Endothelial cell of umbilical vein (primary cell): Measurements from ENCODE around the gene FLACC1. TPM values are rescaled to one million over a fixed set of nuclear protein-coding genes. Genes with fewer than 3 reads are reported as not detected.

ENCODE experiments used
- BruUV-seq: library from RNA; stranded (reverse); fragments of 400-500 nt; replicated peaks from 2 replicates; lab custom pipeline; 2021; lab: Mats Ljungman, UMichigan
- CTCF ChIA-PET: fragments of 300-600, 350-600 bp; sonication (Branson Sonifier 250); formaldehyde crosslinking; loops from one replicate; lab custom pipeline; 2021; ENCODE audit warnings: antibody characterized with exemption, inconsistent platforms; lab: Charles Lee
- POLR2A ChIA-PET: fragments of 300-600, 350-600 bp; sonication (Branson Sonifier 250); formaldehyde crosslinking; loops from one replicate; lab custom pipeline; 2021; ENCODE audit warnings: antibody characterized with exemption, inconsistent platforms; lab: Charles Lee
- DNase-seq: peaks from one replicate; pipeline ENCODE4 v3.0.0-alpha.2; 2011; ENCODE audit warnings: low read depth, low spot score
- FAIRE-seq: peaks from 2 replicates; lab custom pipeline; 2011; peaks lifted over from hg19 to GRCh38; lab: Jason Lieb, UNC
- H2AFZ ChIP-seq: 2 replicates; pipeline ENCODE4 v1.6.0; 2012; ENCODE audit warnings: low read depth, low read length, control low read depth, inconsistent platforms
- H3K27ac ChIP-seq: 2 replicates; pipeline ENCODE4 v1.5.1; 2011; ENCODE audit warnings: low read depth, mild to moderate bottlenecking, control low read depth, low read length, moderate library complexity; ENCODE audit not compliant: insufficient read depth
- H3K27me3 ChIP-seq, 2 experiments: 2 replicates each; pipeline versions ENCODE4 v1.6.0 to v1.6.1; 2011; ENCODE audit warnings: low read length in 2 of 2, mixed read lengths in 1 of 2; ENCODE audit not compliant: control insufficient read depth in 2 of 2, insufficient read depth in 2 of 2
- H3K36me3 ChIP-seq, 2 experiments: 2 replicates in 1 of 2; 3 replicates in 1 of 2; pipeline ENCODE4 v1.5.1; 2011; ENCODE audit warnings: low read length in 2 of 2, mild to moderate bottlenecking in 1 of 2, moderate library complexity in 1 of 2; ENCODE audit not compliant: control insufficient read depth in 2 of 2, insufficient read depth in 2 of 2; ENCODE audit errors: extremely low read depth in 1 of 2
- H3K4me1 ChIP-seq: 3 replicates; pipeline ENCODE4 v1.5.1; 2011; ENCODE audit warnings: mild to moderate bottlenecking, low read length; ENCODE audit not compliant: control insufficient read depth, insufficient read depth; ENCODE audit errors: extremely low read depth
- H3K4me2 ChIP-seq: 2 replicates; pipeline ENCODE4 v1.6.1; 2011; ENCODE audit warnings: low read length, control low read depth, mixed read lengths; ENCODE audit not compliant: insufficient read depth
- H3K4me3 ChIP-seq, 3 experiments: fragments of 200-600 bp in 1 of 3; sonication (generic), shearing (Covaris generic) in 1 of 3; replicated peaks in 1 of 3; 2 replicates each; pipeline ENCODE4 v1.5.1; 2011 to 2016; ENCODE audit warnings: control low read depth in 3 of 3, low read length in 3 of 3, mild to moderate bottlenecking in 2 of 3, inconsistent platforms in 1 of 3, low read depth in 1 of 3, moderate library complexity in 1 of 3; ENCODE audit not compliant: insufficient read depth in 1 of 3
- H3K79me2 ChIP-seq: 2 replicates; pipeline ENCODE4 v1.6.0; 2012; ENCODE audit warnings: low read length, inconsistent platforms; ENCODE audit not compliant: control insufficient read depth, insufficient read depth
- H3K9ac ChIP-seq: replicated peaks from 2 replicates; pipeline ENCODE3; 2011; ENCODE audit warnings: low read length, control low read depth; ENCODE audit not compliant: insufficient read depth; ENCODE audit errors: extremely low read depth
- H3K9me1 ChIP-seq: replicated peaks from 3 replicates; pipeline ENCODE4 v1.6.0; 2011; ENCODE audit warnings: mild to moderate bottlenecking, low read length; ENCODE audit not compliant: control insufficient read depth, insufficient read depth; ENCODE audit errors: extremely low read depth
- H3K9me3 ChIP-seq: replicated peaks from 2 replicates; pipeline ENCODE4 v1.5.1; 2012; ENCODE audit warnings: low read length, inconsistent platforms; ENCODE audit not compliant: control insufficient read depth, insufficient read depth
- H4K20me1 ChIP-seq: replicated peaks from 2 replicates; pipeline ENCODE3; 2011; ENCODE audit warnings: mild to moderate bottlenecking, low read length; ENCODE audit not compliant: control insufficient read depth, insufficient read depth; ENCODE audit errors: extremely low read depth
- EZH2 ChIP-seq: IDR thresholded peaks from 2 replicates; pipeline ENCODE4 v1.6.1; 2012; ENCODE audit warnings: borderline replicate concordance, low read depth, mild to moderate bottlenecking, moderate library complexity, low read length, inconsistent platforms; ENCODE audit not compliant: severe bottlenecking
- FOS ChIP-seq: IDR thresholded peaks from 2 replicates; pipeline ENCODE4 v1.6.1; 2011; ENCODE audit warnings: mild to moderate bottlenecking, low read length, moderate library complexity, borderline replicate concordance; ENCODE audit not compliant: insufficient read depth
- GATA2 ChIP-seq: IDR thresholded peaks from 2 replicates; pipeline ENCODE4 v1.7.0; 2011; ENCODE audit warnings: low read depth, mild to moderate bottlenecking, moderate library complexity, mixed read lengths, low read length; ENCODE audit not compliant: insufficient read length, insufficient read depth
- JUN ChIP-seq: IDR thresholded peaks from 2 replicates; pipeline ENCODE4 v1.6.1; 2011; ENCODE audit warnings: borderline replicate concordance, low read depth; ENCODE audit not compliant: insufficient read length, insufficient read depth
- MYC ChIP-seq: IDR thresholded peaks from one replicate; pipeline ENCODE4 v1.6.1; 2011; ENCODE audit warnings: mild to moderate bottlenecking, low read depth, low read length
- POLR2A ChIP-seq: IDR thresholded peaks from 2 replicates; pipeline ENCODE4 v1.6.1; 2012; ENCODE audit warnings: low read depth, mild to moderate bottlenecking, control low read depth, low read length
- POLR2AphosphoS5 ChIP-seq: IDR thresholded peaks from 2 replicates; pipeline ENCODE4 v1.6.1; 2012; ENCODE audit warnings: low read depth, mild to moderate bottlenecking, control low read depth, low read length, moderate library complexity; ENCODE audit not compliant: insufficient read depth
- dilution Hi-C: fragments of 300-500 bp; cut with MboI; formaldehyde crosslinking; loops from one replicate; pipeline ENCODE4 v1.15.0; 2019; ENCODE audit warnings: low sequenced_read_pairs; ENCODE audit not compliant: extremely low pct_ligation_motif_present
- intact Hi-C: fragments of 100-400 bp; cut with micrococcal nuclease; formaldehyde crosslinking; loops from one replicate; pipeline ENCODE4 v1.10.0; 2022
- polyA plus RNA-seq, 4 experiments: library from polyadenylated mRNA; depleted of rRNA in 3 of 4; stranded (reverse) in 3 of 4; unstranded in 1 of 4; fragments of >200 nt; gene quantifications; 2 replicates each; pipeline versions ENCODE4 v1.2.1 to v1.2.3, GENCODE V29; 2011 to 2012; ENCODE audit warnings: missing spikeins in 1 of 4
- total RNA-seq: library from RNA; stranded (reverse); gene quantifications from 2 replicates; pipeline ENCODE4 v1.2.3, GENCODE V29; 2021
- TF ChIP-seq, protein P1 (sequence below): IDR thresholded peaks from 2 replicates; pipeline ENCODE4 v1.6.1; 2011; ENCODE audit not compliant: insufficient read depth, insufficient read length
- TF ChIP-seq, protein P2 (sequence below), 2 donors: IDR thresholded peaks; 1 replicate in 1 of 2; 2 replicates in 1 of 2; pipeline ENCODE4 v1.5.1; 2011; ENCODE audit warnings: low read length in 2 of 2, mild to moderate bottlenecking in 2 of 2, moderate library complexity in 2 of 2, control low read depth in 1 of 2, inconsistent platforms in 1 of 2, low read depth in 1 of 2; ENCODE audit not compliant: insufficient read depth in 1 of 2; ENCODE audit errors: extremely low read depth in 1 of 2

Gene FLACC1
- total and polyA plus RNA-seq, 2 donors (not counting 3 experiments of a cell fraction or from before 2014, with no cell fraction given) = 0.11 to 1.4 TPM

- no peak overlapping the region for H3K9ac ChIP-seq
- DNase-seq = no peak
- H3K4me1 ChIP-seq = no peaks in the 10 kb centered on the region
- H3K27ac ChIP-seq = no peak overlapping the region
- no peak overlapping the region for H2AFZ ChIP-seq
- H3K9me1 ChIP-seq = no peaks in the 10 kb centered on the region
- TF ChIP-seq, protein P1, sequence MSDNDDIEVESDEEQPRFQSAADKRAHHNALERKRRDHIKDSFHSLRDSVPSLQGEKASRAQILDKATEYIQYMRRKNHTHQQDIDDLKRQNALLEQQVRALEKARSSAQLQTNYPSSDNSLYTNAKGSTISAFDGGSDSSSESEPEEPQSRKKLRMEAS = no peak
- TF ChIP-seq, protein P2, sequence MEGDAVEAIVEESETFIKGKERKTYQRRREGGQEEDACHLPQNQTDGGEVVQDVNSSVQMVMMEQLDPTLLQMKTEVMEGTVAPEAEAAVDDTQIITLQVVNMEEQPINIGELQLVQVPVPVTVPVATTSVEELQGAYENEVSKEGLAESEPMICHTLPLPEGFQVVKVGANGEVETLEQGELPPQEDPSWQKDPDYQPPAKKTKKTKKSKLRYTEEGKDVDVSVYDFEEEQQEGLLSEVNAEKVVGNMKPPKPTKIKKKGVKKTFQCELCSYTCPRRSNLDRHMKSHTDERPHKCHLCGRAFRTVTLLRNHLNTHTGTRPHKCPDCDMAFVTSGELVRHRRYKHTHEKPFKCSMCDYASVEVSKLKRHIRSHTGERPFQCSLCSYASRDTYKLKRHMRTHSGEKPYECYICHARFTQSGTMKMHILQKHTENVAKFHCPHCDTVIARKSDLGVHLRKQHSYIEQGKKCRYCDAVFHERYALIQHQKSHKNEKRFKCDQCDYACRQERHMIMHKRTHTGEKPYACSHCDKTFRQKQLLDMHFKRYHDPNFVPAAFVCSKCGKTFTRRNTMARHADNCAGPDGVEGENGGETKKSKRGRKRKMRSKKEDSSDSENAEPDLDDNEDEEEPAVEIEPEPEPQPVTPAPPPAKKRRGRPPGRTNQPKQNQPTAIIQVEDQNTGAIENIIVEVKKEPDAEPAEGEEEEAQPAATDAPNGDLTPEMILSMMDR (IDR thresholded peaks at IDR 0.05; ENCODE audit: extremely low read depth in 1 of 2, insufficient read depth in 1 of 2, low read depth in 1 of 2, low read length in 2 of 2) = no peak
- no peaks in the 10 kb centered on the region for H3K36me3 ChIP-seq
- ChIA-PET CTCF (interaction anchor here (0.7 kb wide), 1 partner anchor 16 kb away, joined by 3 read pairs; no protein-coding TSS in a partner anchor), POLR2A (no interaction called here)
- H3K4me2 ChIP-seq = no peak overlapping the region
- H4K20me1 ChIP-seq = no peaks in the 10 kb centered on the region
- no peaks in the 10 kb centered on the region for H3K79me2 ChIP-seq
- BruUV-seq = no TSS peak
- peaks cover 0 to 4% of the 10 kb centered on the region in 2 experiments for H3K27me3 ChIP-seq
- no peak for FAIRE-seq
- intact Hi-C loops = no loop called here
- dilution Hi-C loops = no loop called here
- H3K4me3 ChIP-seq = no peak overlapping the region
- no peaks in the 10 kb centered on the region for H3K9me3 ChIP-seq
Observed at GRCh38 chr2:201250741-201251140, 106.4 kb downstream of the FLACC1 start.

- no TSS peak for BruUV-seq
- CTCF ChIA-PET = no interaction called here
Observed at GRCh38 chr2:201249889-201250288, 107.3 kb downstream of the FLACC1 start.

More at GRCh38 chr2:201249889-201250288, 107.3 kb downstream of the FLACC1 start:
- dilution Hi-C loops (no loop called here), intact Hi-C loops (no loop called here)
- Histone ChIP-seq H3K9me1 (no peaks in the 10 kb centered on the region), H2AFZ (no peak overlapping the region), H3K36me3 (no peaks in the 10 kb centered on the region), H3K27ac (no peak overlapping the region), H3K27me3 (peaks cover 0 to 4% of the 10 kb centered on the region in 2 experiments), H4K20me1 (no peaks in the 10 kb centered on the region), H3K9ac (no peak overlapping the region), H3K9me3 (no peaks in the 10 kb centered on the region), H3K79me2 (no peaks in the 10 kb centered on the region), H3K4me3 (no peak overlapping the region), H3K4me1 (no peaks in the 10 kb centered on the region), H3K4me2 (no peak overlapping the region)
- FAIRE-seq (no peak), DNase-seq (no peak)
- TF ChIP-seq EZH2 (no peak), JUN (no peak), GATA2 (no peak), FOS (no peak), MYC (no peak), POLR2A (no peak), POLR2AphosphoS5 (no peak)
- TF ChIP-seq, protein P2 (IDR thresholded peaks at IDR 0.05; ENCODE audit: extremely low read depth in 1 of 2, insufficient read depth in 1 of 2, low read depth in 1 of 2, low read length in 2 of 2) = no peak
- TF ChIP-seq, protein P1 = no peak
- POLR2A ChIA-PET = no interaction called here
